Measurements from ENCODE around the gene RTKN2.

Gene RTKN2

GRCh38 chr10:62217683-62218082, 51.0 kb downstream of the RTKN2 start:
- no peak for DNase-seq

DNA sequence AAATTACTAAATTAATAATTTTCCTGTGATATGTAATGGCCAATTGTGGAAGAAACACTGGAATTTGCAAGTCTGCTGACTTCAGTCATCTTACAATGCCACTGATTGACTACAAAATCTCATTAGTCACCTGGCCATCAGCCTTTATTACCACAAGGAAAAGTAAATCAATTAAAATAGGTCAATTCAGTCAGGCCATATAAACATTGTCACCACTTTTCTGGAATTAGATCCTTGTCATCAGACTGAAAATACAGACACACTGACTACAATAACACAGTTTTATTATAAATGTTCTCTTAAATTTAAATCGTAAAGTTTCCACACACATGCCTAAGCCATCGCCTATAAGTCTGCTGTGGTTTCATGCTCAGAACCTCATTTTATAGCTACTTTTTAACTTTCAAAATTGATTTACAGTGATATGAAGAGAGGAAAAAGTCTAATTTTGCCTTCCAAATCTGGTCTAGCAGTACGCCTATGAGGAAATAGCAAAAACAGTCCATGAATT, 54.2 kb downstream of the RTKN2 start:
- no peak for DNase-seq

DNA sequence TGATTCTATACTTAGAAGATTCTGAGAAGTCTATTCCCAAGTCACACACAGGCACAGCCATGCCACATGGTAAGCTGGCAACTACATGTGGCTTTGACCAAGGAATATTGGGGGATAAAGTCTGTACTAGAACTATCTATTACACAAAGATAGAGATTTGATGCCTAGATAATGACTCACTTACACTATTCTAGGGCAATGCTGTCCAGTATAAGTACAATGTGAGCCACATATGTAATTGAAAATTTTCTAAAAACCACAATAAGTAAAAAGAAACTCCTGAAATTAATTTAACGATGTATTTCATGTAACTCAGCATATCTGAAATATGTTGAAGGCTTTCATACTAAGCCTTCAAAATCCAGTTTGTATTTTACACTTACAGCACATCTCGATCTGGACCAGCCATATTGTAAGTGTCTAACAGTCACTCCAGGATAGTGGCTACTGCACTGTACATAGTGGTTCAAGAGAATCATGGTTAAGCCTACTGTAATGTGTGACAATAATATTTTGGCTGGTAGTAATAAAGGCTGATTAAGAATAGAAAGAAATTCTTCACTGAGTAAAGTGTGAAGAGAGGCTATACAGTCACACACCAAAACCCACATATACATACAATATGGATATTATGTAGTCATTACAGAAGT, 62.8 kb downstream of the RTKN2 start:
- no peak for DNase-seq

DNA sequence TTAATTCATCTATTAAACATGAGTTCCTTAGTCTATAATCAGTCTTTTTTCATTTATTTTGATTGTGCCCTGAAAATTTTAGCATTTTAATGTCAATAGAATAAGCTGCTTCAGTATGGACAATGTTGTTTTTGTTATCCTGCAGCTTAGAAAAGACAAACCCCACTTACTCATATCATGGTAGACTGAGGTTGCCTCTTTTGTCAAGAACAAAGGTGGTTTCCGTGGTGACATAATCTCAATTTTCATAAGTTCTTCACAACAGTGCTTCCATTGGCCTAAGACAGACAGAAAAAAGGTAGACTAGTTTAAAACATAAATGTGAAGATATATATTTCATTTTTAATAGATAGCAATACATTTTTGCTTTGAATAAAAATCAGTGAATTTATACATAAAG, 69.1 kb downstream of the RTKN2 start:
- no peak for DNase-seq

- no peak for DNase-seq
These were observed 72.1 kb downstream of the RTKN2 start for GRCh38 chr10:62196528-62196927.

GRCh38 chr10:62195675-62195926, 73.0 kb downstream of the RTKN2 start:
- DNase-seq, result no peak

DNA sequence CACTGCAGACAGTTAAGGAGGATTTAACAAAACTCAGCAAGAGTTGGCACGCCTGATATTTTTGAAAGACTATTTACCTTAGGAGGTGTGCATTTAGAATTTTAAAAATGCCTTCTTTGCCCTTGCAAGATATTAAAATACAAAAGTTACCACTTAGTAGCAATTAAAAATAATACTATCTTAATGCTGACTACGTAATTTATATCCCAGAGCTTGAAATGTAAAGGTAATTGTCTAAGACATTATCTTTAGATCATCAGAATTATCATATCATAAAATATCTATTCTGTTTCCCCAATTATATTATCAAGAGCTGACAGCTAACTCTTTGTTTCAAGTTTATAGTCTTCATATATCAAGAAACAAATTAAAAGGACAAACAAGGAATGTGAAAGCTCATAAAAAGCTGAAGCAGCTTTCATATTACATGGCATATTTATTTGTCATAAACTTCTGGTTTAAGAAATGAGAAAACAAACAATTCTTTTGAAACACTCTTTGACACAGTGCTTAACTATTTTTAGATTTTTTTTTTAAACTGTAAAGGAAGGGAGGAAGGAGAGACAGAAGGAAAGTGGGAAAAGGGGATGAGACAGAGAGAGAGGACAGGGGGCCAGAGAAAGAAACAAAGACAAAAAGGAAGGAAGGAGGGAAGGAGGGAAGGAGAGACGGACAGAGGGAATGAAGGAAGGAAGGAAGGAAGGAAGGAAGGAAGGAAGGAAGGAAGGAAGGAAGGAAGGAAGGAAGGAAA, 73.5 kb downstream of the RTKN2 start:
- DNase-seq, result no peak

DNA sequence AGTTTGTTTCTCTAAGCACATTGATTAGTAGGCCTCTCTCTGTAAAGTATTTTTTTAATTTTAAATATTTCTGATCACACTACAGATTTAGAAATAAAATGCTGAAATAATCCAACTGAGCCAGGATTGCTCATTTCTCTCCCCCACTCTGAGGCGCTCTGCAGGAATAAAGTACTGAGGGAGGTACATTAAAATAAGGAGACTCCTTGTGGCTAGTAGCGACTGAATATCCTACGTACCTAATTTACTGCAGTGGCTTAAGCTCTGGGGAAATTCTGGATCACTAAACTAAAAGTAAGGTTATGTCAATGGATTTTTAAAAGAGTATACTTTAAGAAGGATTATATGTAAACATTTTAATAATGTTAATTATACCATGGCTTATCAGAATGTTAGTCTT, 75.2 kb downstream of the RTKN2 start:
- DNase-seq, result no peak

DNA sequence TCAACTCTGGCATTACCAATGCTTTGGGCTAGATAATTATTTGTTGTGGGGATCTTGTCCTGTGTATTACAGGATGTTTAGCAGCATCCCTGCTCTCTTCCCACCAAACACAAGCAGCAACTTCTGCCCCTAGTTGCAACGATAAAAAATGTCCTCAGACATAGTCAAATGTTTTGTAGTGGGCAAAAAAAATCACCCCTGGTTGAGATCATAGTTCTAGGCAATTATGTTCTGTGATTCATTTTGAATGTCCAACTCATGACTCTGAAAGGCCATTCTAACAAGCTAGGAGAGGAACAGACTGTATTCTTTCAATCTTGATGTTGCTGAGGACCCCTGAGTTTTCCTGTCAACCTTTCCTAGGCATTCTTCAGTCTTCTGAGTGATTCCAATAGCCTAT, 79.5 kb downstream of the RTKN2 start:
- DNase-seq, result no peak

DNA sequence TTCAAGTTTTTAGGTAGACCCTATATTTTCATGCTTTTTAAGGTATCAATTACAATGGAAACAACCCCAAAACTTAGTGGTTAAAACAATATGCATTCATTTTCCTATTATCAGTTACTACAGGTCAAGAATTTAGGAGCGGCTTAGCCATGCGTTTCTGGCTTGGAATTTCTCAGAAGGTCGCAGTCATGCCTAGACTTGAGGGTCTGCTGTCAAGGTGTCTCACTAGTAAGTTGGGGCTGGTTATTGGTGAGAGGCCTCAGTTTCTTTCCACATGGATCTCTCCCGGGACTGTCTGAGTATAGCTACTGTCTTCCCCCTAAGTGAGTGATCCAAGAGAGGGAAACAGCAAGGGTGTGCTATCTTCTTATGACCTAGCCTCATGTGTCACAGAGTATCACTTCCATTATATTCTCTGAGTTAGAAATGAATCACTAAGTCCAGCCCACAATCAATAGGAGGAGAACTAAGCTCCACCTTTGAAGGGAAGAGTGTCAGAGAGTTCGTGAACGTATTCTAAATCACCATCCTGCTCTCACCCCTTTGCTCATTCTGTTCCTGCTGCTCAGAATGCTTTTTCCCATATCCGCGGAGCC, 80.5 kb downstream of the RTKN2 start:
- no peak for DNase-seq

DNA sequence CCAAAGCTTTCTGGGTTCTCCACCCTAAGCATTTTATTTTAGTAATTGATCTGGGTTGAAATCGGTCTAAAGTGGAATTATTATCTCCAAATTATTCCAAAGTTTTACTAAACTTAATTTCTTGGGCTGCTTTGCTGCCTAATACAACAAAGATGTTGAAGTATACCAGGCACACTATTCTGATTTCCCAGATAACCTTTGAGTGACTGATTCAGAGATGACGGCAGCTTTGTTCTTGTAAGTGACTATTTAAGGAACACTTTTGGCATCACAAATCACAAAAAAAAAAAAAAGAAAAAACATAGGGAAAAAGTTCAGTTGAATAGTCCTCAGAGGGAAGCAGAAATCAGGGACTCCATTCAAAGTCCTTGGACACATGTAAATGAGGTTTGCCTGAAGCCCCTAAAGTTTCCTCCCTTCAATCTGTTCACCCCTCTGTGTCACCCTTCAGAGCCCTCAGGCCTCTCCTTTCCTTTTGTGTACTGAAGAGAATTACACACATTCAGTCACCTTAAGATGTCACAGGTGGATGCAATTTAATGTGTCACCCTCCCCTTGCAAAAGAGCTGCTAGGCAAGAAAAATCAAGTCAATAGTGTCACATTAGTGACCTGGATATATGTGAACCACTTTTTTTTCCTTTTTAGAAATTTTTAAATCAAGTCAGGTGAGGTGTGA, 81.5 kb downstream of the RTKN2 start:
- DNase-seq, result no peak

DNA sequence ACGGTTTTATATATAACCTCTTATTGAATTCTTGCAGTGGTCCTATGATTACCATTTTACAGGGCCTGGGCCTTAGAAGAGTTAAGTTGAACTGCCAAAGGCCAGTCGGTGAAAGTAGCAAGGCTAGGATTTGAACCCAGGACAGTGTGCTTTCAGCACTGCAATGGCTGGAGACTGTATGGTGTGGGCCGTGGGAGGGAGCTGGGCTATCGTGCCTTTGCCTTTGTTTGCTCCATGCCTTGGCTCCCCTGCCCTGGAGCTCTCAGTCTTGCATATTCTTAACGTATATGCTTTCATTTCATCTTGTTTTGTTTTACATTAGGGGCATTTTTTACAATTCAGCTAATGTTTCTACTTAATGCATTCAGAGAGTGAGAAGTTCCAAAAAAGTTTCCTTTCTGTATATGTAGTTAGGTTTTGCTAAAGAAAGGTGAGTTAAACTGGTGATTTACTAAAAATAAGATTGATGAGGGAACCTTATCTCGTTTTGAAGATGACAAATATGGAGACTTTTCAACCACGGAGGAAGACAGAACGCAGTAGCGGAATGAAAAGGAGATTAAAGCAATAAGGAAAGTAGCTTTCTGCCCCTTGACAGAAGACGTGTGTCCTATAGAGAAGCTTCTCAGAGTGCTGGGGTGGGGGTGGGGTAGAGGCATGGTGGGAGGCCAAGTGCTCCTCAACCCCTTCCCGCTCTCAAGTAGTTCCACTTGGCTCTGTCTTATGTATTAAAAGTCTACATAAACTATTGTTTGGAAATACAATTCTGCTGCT, 82.5 kb downstream of the RTKN2 start:
- DNase-seq, result no peak

GRCh38 chr10:62183857-62184795, 84.5 kb downstream of the RTKN2 start:
- no peak for DNase-seq

GRCh38 chr10:62183442-62183841, 85.2 kb downstream of the RTKN2 start:
- no peak for DNase-seq

DNA sequence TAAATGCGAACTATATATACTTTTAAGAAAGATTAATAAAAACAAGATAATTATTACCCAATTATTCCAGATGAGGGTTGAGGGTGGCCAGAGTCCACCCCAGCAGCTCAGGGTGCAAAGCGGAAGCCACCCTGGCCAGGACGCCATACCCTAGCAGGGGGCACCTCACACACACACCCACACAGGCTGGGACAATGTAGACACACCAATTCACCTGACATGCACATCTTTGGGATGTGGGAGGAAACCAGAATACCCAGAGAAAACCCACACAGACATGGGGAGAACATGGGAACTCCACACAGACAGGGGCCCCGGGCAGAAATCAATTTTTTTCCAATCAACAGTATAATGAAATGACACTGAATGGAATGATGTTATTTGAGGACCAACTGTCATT, 86.0 kb downstream of the RTKN2 start:
- DNase-seq, result no peak

DNA sequence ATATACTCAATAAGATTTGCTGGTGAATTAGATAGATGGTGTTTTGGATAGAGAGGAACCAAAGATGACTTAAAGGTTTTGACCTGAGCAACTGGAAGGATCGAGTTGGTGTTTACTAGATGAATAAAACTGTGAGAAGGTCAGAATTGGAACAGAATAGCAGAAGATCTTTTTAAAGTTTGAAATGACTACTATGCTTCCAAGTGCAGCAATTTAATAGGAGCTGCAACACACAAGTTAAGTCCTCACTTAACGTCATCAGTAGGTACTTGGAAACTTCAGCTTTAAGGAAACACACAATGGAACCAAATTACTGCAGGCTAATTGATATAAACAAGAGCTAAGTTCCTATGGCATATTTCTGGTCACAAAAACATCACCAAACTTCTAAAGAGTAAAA, 86.5 kb downstream of the RTKN2 start:
- no peak for DNase-seq

DNA sequence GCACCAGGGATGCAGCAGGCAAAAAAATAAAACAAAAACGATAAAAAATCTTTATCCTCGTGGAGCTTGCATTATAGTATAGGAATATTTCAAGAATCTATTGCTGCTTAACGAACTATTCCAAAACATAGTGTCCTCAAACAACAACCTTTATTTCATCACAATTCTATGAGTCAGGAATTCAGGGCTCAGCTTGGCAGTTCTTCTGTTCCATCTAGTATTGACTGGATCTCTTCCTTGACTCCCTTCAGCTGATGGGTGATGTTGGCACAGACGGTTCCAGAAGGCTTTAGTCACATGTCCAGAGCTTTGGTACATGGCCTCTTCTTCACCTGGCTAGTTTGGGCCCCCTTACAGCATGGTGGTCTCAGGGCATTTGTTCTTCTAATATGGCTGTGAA, 88.0 kb downstream of the RTKN2 start:
- DNase-seq, result no peak

DNA sequence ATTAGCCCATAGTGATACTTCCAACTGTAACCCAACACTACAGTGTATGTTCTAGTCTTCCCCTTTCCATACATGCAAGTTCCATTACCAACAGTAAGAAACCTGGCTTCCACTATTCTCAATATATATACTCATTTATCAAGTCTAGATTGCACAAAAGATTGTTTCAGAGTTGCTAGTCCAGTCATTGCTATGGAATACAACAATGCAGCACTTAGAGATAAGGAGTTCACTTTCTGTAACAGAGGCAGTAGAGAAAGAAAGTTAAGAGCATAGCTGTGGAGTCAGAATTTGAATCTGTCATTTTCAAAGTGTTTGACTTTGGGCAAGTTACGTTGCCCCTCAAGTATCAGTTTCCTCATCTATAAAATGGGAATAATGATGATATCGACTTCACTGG, 90.1 kb downstream of the RTKN2 start:
- no peak for DNase-seq

- no peak for DNase-seq
These were observed 91.5 kb downstream of the RTKN2 start for GRCh38 chr10:62177111-62177510.

DNA sequence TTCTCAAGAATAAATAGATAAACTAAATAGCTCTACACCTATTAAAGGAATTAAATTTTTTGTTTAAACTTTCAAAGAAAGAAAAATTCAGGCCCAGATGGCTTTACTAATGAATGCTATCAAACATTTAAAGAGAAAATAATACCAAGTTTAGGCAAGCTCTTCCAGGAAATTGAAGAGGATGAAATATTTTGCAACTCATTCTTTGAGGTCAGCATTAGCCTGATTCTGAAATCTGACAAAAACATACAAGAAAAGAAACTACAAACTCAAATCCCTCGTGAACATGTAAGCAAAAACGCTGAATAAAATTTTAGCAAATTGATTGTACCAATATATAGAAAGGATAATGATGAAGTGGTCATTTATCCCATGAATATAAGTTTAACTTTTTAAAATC, 93.4 kb downstream of the RTKN2 start:
- no peak for DNase-seq

GRCh38 chr10:62172465-62172864, 96.2 kb downstream of the RTKN2 start:
- no peak for DNase-seq

DNA sequence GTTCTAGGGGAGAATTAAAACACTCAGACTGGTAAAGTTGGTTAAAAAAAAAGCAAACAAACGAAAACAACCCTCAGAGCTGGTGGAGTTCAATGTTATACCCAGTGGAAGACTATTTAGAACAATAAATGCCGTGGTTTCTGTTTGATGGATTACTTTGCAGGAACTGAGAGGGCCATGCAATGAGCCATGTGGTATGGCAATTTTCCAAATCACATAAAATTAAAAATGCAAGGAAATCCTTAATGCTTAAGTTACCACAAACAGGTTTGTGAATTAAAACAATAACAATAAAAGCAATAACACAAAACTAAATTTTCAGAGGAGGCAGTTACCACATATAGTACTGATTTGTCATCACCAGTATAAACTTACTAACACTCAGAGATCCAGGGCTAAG, 96.9 kb downstream of the RTKN2 start:
- DNase-seq, result peak; percentile 35
